ENCODE measurements around the gene CDK9.

The CDK9 gene

GRCh38 chr9:127785933-127786772 is at the start of gene CDK9:
Gene CDK9, plus strand, starts transcription at chr9:127786034. Its CDS starts 115 bp downstream, at chr9:127786149.
- TF ChIP-seq CTCF (IDR thresholded peaks at IDR 0.05; ENCODE audit: borderline replicate concordance, control extremely low read depth, extremely low read depth, insufficient read depth, missing control alignments): peak; percentile 24
- in situ Hi-C loops (cut with MboI; ENCODE audit: low sequenced_read_pairs, unreplicated experiment): no loop called here
- peak; percentile 95 for DNase-seq (ENCODE audit: low spot score)

GRCh38 chr9:127738666-127739065 is 47.2 kb upstream of the CDK9 start:
- DNase-seq (ENCODE audit: low spot score): no peak
- TF ChIP-seq CTCF (IDR thresholded peaks at IDR 0.05; ENCODE audit: borderline replicate concordance, control extremely low read depth, extremely low read depth, insufficient read depth, missing control alignments): no peak
- in situ Hi-C loops (cut with MboI; ENCODE audit: low sequenced_read_pairs, unreplicated experiment): no loop called here

GRCh38 chr9:127739614-127740330 is 46.1 kb upstream of the CDK9 start:
- in situ Hi-C loops (cut with MboI; ENCODE audit: low sequenced_read_pairs, unreplicated experiment): no loop called here
- TF ChIP-seq CTCF (IDR thresholded peaks at IDR 0.05; ENCODE audit: borderline replicate concordance, control extremely low read depth, extremely low read depth, insufficient read depth, missing control alignments): no peak
- no peak for DNase-seq (ENCODE audit: low spot score)

- in situ Hi-C loops (cut with MboI; ENCODE audit: low sequenced_read_pairs, unreplicated experiment): no loop called here
- no peak for DNase-seq (ENCODE audit: low spot score)
- TF ChIP-seq CTCF (IDR thresholded peaks at IDR 0.05; ENCODE audit: borderline replicate concordance, control extremely low read depth, extremely low read depth, insufficient read depth, missing control alignments): no peak
Observed at GRCh38 chr9:127741831-127742434, 43.9 kb upstream of the CDK9 start.

- no peak for DNase-seq (ENCODE audit: low spot score)
- in situ Hi-C loops (cut with MboI; ENCODE audit: low sequenced_read_pairs, unreplicated experiment): no loop called here
- TF ChIP-seq CTCF (IDR thresholded peaks at IDR 0.05; ENCODE audit: borderline replicate concordance, control extremely low read depth, extremely low read depth, insufficient read depth, missing control alignments): no peak
Observed at GRCh38 chr9:127742435-127743088, 43.3 kb upstream of the CDK9 start.

Data from GM13976 (cell line).